Ovary (tissue), 9 donors: ENCODE results near the gene TPST1. TPM values are rescaled to one million over a fixed set of nuclear protein-coding genes. Genes with fewer than 3 reads are reported as not detected.
"Not testable (repeated sequence)": the region's sequence is repeated elsewhere in the genome, so short reads cannot be mapped to it uniquely, and the experiment has no call there.

Experiments
- DNase-seq, 5 donors: peaks; one replicate each; pipeline ENCODE4 v3.0.0-alpha.2; 2019 to 2020
- H3K27ac ChIP-seq, 2 donors: fragments of 200-600 bp; one replicate each; pipeline versions ENCODE4 v1.5.1 to v1.8.0; 2019 to 2022
- H3K27me3 ChIP-seq: fragments of 200-600 bp; one replicate; pipeline ENCODE4 v1.8.0; 2022
- H3K36me3 ChIP-seq: fragments of 200-600 bp; sonication (generic); one replicate; pipeline ENCODE4 v1.5.1; 2019
- H3K4me1 ChIP-seq: one replicate; pipeline ENCODE4 v1.8.1; 2013; ENCODE audit warnings: mild to moderate bottlenecking, moderate library complexity; ENCODE audit not compliant: insufficient read depth
- H3K4me3 ChIP-seq: fragments of 200-600 bp; sonication (generic); one replicate; pipeline ENCODE4 v1.5.1; 2017
- H3K9me3 ChIP-seq, 2 donors: fragments of 200-600 bp in 1 of 2; sonication (generic) in 1 of 2; one replicate each; pipeline versions ENCODE4 v1.5.1 to v1.8.1; 2013 to 2019; ENCODE audit warnings: mild to moderate bottlenecking in 1 of 2, moderate library complexity in 1 of 2
- CTCF ChIP-seq, 3 donors: fragments of 450-650 bp in 2 of 3; fragments of 200-600 bp in 1 of 3; IDR thresholded peaks; one replicate each; pipeline versions ENCODE4 v1.5.1 to v1.8.0; 2016 to 2022; ENCODE audit warnings: antibody characterized with exemption in 3 of 3, mild to moderate bottlenecking in 1 of 3
- EP300 ChIP-seq: sonication (generic); formaldehyde crosslinking; IDR thresholded peaks from one replicate; pipeline ENCODE4 v1.6.1; 2017; ENCODE audit warnings: antibody characterized with exemption
- POLR2A ChIP-seq: fragments of 450-650 bp; IDR thresholded peaks from one replicate; pipeline ENCODE4 v1.6.1; 2017; ENCODE audit warnings: antibody characterized with exemption, mild to moderate bottlenecking, moderate library complexity
- WGBS, 3 donors: extraction: QIAGEN DNeasy Blood & Tissue Kit in 1 of 3; methylation state at CpG; one replicate each; pipeline versions ENCODE4 v1.1.5 to v1.1.7; 2013 to 2017; 5-methylcytosine and 5-hydroxymethylcytosine counted together
- intact Hi-C, 4 donors: fragments of 100-400 bp; cut with DNase I; formaldehyde crosslinking; loops; one replicate each; pipeline versions ENCODE4 v1.11.0 to v1.15.1; 2022 to 2023
- polyA plus RNA-seq, 2 donors: library from polyadenylated mRNA; stranded (reverse); fragments of 200-250 nt in 1 of 2; fragments of 350-450 nt in 1 of 2; fragmentation: Illumina TruSeq in 1 of 2; extraction: RNeasy Lipid Tissue Mini Kit (QIAGEN cat#74804) in 1 of 2; gene quantifications; one replicate each; pipeline ENCODE4 v1.2.3, GENCODE V29; 2013 to 2014
- total RNA-seq, 7 donors: library from RNA; depleted of rRNA in 2 of 7; stranded (reverse); fragments of >200 nt in 2 of 7; fragmentation: NEBNext Ultra II Directional in 3 of 7; extraction: Animal tissue kit (Norgen Biotek cat#: 25700) in 3 of 7; gene quantifications; one replicate each; pipeline versions ENCODE4 v1.1.0 to v1.2.4, GENCODE V29; 2016 to 2023
- donor health status: DM: no; HTN: no; CAD: no; lungs with moderate emphysema.
- donor health status: DM: no; HTN: no; CAD: no.
- donor health status: Bipolar disorder and iron deficiency.
- donor health status: DM: yes; HTN: yes; CAD: no.
- donor health status: DM: no; HTN: no; CAD: no.
- donor health status: DM: yes; HTN: yes; CAD: no.

Gene TPST1
- total and polyA plus RNA-seq, 9 donors: 18.9 to 42.6 (median 30.3) TPM

- no peaks in the 10 kb centered on the region for H3K27me3 ChIP-seq
- no peaks in the 10 kb centered on the region for H3K9me3 ChIP-seq
- DNase-seq: no peak
- WGBS, 3 donors: 80 to 84% (median 83%) methylated on average over 3 of the region's 3 CpGs
- no peak for TF ChIP-seq EP300
- no peak for TF ChIP-seq CTCF (IDR thresholded peaks at IDR 0.05)
- TF ChIP-seq POLR2A: no peak
- no peaks in the 10 kb centered on the region for H3K36me3 ChIP-seq
- H3K4me1 ChIP-seq: peaks cover 3% of the 10 kb centered on the region
- intact Hi-C loops: no loop called here
- H3K4me3 ChIP-seq: no peak overlapping the region
- H3K27ac ChIP-seq: no peak overlapping the region
These were observed 152.0 kb downstream of the TPST1 start for GRCh38 chr7:66357087-66357486.

- H3K27ac ChIP-seq: no peak overlapping the region
- WGBS, 3 donors: 43 to 62% (median 57%) methylated on average over 11 of the region's 11 CpGs
- no peaks in the 10 kb centered on the region for H3K9me3 ChIP-seq
- H3K4me1 ChIP-seq: no peaks in the 10 kb centered on the region
- H3K4me3 ChIP-seq: no peak overlapping the region
- intact Hi-C loops: no loop called here
- no peak for DNase-seq
- no peaks in the 10 kb centered on the region for H3K27me3 ChIP-seq
- TF ChIP-seq POLR2A (no peak), CTCF (IDR thresholded peaks at IDR 0.05) (no peak), EP300 (no peak)
- H3K36me3 ChIP-seq: no peaks in the 10 kb centered on the region
These were observed 154.6 kb downstream of the TPST1 start for GRCh38 chr7:66359656-66360211.

- no peak overlapping the region for H3K27ac ChIP-seq
- intact Hi-C loops: no loop called here
- WGBS, 3 donors: 95 to 98% (median 97%) methylated on average over 4 of the region's 4 CpGs
- H3K4me3 ChIP-seq: no peak overlapping the region
- H3K36me3 ChIP-seq: no peaks in the 10 kb centered on the region
- no peak for DNase-seq
- no peak for TF ChIP-seq EP300
- TF ChIP-seq CTCF (IDR thresholded peaks at IDR 0.05): no peak
- no peak for TF ChIP-seq POLR2A
- no peaks in the 10 kb centered on the region for H3K4me1 ChIP-seq
- H3K27me3 ChIP-seq: no peaks in the 10 kb centered on the region
- H3K9me3 ChIP-seq: no peaks in the 10 kb centered on the region
These were observed 157.0 kb downstream of the TPST1 start for GRCh38 chr7:66362136-66362535.

- intact Hi-C loops: no loop called here
- H3K9me3 ChIP-seq: no peaks in the 10 kb centered on the region
- H3K4me3 ChIP-seq: no peak overlapping the region
- H3K27me3 ChIP-seq: no peaks in the 10 kb centered on the region
- no peaks in the 10 kb centered on the region for H3K36me3 ChIP-seq
- TF ChIP-seq POLR2A (no peak), CTCF (IDR thresholded peaks at IDR 0.05) (no peak), EP300 (no peak)
- H3K4me1 ChIP-seq: no peaks in the 10 kb centered on the region
- WGBS, 3 donors: 63 to 84% (median 70%) methylated on average over 5 of the region's 5 CpGs
- DNase-seq: no peak
- H3K27ac ChIP-seq: no peak overlapping the region
These were observed 158.5 kb downstream of the TPST1 start for GRCh38 chr7:66363635-66364034.

- DNase-seq, H3K27me3 ChIP-seq, H3K36me3 ChIP-seq, H3K4me3 ChIP-seq, intact Hi-C loops, H3K9me3 ChIP-seq, H3K4me1 ChIP-seq, H3K27ac ChIP-seq: not testable (repeated sequence)
- 89 to 93% (median 93%) methylated on average over 14 of the region's 14 CpGs for WGBS, 3 donors
These were observed 159.9 kb downstream of the TPST1 start for GRCh38 chr7:66365031-66365430.
